Right atrium auricular region (tissue), 2 donors: ENCODE measurements around the gene ITGA1. TPM values are rescaled to one million over a fixed set of nuclear protein-coding genes. Genes with fewer than 3 reads are reported as not detected.
A peak's percentile ranks its signal among the peaks of the same experiment; 100 is the strongest.

Source experiments
- DNase-seq: peaks from one replicate; pipeline ENCODE4 v3.0.0-alpha.2; 2019; ENCODE audit warnings: low spot score
- H3K27ac ChIP-seq, 2 donors: fragments of 200-600 bp; sonication (generic); 1 replicate in 1 of 2; 2 replicates in 1 of 2; pipeline ENCODE4 v1.5.1; 2016 to 2019
- H3K27me3 ChIP-seq, 2 donors: fragments of 200-600 bp; sonication (generic); one replicate each; pipeline versions ENCODE4 v1.5.1 to v1.6.0; 2017 to 2019
- H3K36me3 ChIP-seq: fragments of 200-600 bp; sonication (generic); one replicate; pipeline ENCODE4 v1.5.1; 2016
- H3K4me1 ChIP-seq, 2 donors: fragments of 200-600 bp; sonication (generic); one replicate each; pipeline versions ENCODE4 v1.5.1 to v1.6.0; 2017 to 2019
- H3K4me3 ChIP-seq, 2 donors: fragments of 200-600 bp; sonication (generic); 1 replicate in 1 of 2; 2 replicates in 1 of 2; pipeline ENCODE4 v1.5.1; 2017 to 2019; ENCODE audit warnings: mild to moderate bottlenecking in 1 of 2, moderate library complexity in 1 of 2
- H3K9me3 ChIP-seq, 2 donors: fragments of 200-600 bp; sonication (generic); one replicate each; pipeline ENCODE4 v1.5.1; 2019
- CTCF ChIP-seq, 2 donors: fragments of 200-600 bp; sonication (generic); IDR thresholded peaks; one replicate each; pipeline ENCODE4 v1.5.1; 2019; ENCODE audit warnings: antibody characterized with exemption in 2 of 2
- total RNA-seq, 2 donors: library from RNA; depleted of rRNA; stranded (reverse); fragments of >200 nt; gene quantifications; one replicate each; pipeline ENCODE4 v1.1.0, GENCODE V29; 2016

ITGA1 gene
- total RNA-seq, 2 donors from 2014 or later, result 13.2 to 26.8 TPM

DNA sequence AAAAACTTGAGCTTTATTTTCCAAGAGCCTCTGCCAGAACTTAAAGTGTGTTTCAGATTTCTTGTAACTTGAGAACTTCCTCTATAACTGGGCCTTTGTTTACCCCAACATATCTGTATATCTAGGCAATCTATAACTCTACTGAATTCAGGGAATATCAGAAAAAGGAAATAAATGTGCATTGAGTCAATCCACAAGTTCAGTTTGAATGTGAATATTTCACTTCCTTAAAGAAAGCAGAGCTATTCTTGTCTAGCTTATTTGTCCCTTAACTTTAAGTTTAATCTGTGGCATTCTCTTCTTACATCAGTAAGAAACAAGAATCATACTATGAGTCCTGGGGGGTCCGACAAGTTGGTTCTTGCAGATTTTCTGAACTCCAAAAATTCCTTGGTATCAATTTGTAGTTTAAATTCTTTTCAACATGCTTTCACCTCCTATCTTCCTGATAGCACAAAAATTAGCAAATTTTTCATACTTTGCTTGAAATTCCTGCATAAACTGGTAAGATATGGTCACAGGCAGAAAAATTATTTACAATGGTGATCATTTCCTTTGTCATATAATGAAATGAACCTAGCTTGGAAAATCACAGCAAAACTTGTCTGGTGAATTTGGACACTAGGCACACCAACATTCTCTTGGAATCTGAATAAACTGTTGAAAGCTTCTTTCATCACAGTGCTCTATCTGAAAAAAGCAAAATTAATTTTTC is 19.8 kb upstream of the ITGA1 start:
- no peak for TF ChIP-seq CTCF (IDR thresholded peaks at IDR 0.05)
- no peak overlapping the region for H3K27ac ChIP-seq
- no peaks in the 10 kb centered on the region for H3K27me3 ChIP-seq
- H3K36me3 ChIP-seq, result no peaks in the 10 kb centered on the region
- H3K4me3 ChIP-seq, result no peak overlapping the region
- DNase-seq, result no peak
- no peaks in the 10 kb centered on the region for H3K4me1 ChIP-seq
- H3K9me3 ChIP-seq, result no peaks in the 10 kb centered on the region

DNA sequence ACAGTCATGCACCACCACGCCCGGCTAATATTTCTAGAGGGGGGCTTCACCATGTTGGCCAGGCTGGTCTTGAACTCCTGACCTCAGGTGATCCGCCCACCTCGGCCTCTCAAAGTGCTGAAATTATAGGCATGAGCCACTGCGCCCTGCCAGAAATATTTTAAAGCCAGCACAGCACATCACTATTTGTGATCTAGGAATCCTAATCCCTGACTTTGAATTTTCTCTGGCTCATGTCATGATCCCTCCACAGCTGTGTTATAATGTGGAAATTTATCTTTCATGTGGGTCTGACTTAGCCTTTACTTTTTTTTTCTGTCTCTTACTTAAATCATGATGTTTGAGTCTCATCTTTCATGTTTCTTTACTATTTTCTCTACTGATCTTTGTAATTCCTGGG is 18.7 kb upstream of the ITGA1 start:
- H3K4me3 ChIP-seq, result no peak overlapping the region
- no peaks in the 10 kb centered on the region for H3K4me1 ChIP-seq
- no peak for TF ChIP-seq CTCF (IDR thresholded peaks at IDR 0.05)
- no peaks in the 10 kb centered on the region for H3K36me3 ChIP-seq
- no peaks in the 10 kb centered on the region for H3K9me3 ChIP-seq
- H3K27me3 ChIP-seq, result no peaks in the 10 kb centered on the region
- DNase-seq, result no peak
- no peak overlapping the region for H3K27ac ChIP-seq

DNA sequence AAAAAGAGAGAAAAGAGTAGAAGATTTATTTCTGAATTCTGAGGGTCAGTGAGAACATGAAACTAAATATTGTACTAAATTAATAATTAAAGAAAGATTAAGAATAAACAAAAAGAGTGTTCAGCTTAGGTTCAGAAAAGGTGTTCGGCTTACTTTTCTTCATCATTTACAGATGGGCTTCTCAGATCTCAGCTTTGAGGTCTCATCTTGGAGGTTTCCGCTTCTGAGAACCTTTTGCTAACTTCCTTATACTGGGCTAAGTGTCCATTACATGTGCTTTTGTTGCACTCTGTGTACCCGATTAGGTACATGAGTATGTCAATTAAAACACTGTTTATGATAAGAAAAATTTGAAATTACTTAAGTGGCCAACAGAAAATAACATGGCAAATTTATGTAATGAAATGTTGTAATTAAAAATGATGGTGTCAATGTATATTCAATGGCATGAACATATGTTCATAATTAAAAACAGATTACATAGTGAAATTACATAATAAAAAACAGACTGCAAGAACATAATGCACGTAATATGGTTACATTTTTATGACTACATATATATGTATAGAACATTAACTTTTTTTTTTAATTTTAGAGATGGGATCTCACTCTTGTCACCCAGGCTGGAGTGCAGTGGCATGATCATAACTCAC is 17.3 kb upstream of the ITGA1 start:
- Histone ChIP-seq H3K36me3 (no peaks in the 10 kb centered on the region), H3K9me3 (no peaks in the 10 kb centered on the region), H3K27me3 (no peaks in the 10 kb centered on the region), H3K27ac (no peak overlapping the region), H3K4me1 (no peaks in the 10 kb centered on the region), H3K4me3 (no peak overlapping the region)
- no peak for DNase-seq
- TF ChIP-seq CTCF (IDR thresholded peaks at IDR 0.05), result no peak

GRCh38 chr5:52771343-52772039 is 16.2 kb upstream of the ITGA1 start:
- no peak for DNase-seq
- H3K4me1 ChIP-seq, result no peaks in the 10 kb centered on the region
- no peaks in the 10 kb centered on the region for H3K9me3 ChIP-seq
- H3K4me3 ChIP-seq, result no peak overlapping the region
- no peak overlapping the region for H3K27ac ChIP-seq
- TF ChIP-seq CTCF (IDR thresholded peaks at IDR 0.05), result no peak
- no peaks in the 10 kb centered on the region for H3K27me3 ChIP-seq
- H3K36me3 ChIP-seq, result no peaks in the 10 kb centered on the region

GRCh38 chr5:52772668-52773067 is 15.0 kb upstream of the ITGA1 start:
- no peaks in the 10 kb centered on the region for H3K27me3 ChIP-seq
- no peaks in the 10 kb centered on the region for H3K4me1 ChIP-seq
- TF ChIP-seq CTCF (IDR thresholded peaks at IDR 0.05), result no peak
- H3K36me3 ChIP-seq, result no peaks in the 10 kb centered on the region
- DNase-seq, result no peak
- no peak overlapping the region for H3K4me3 ChIP-seq
- H3K9me3 ChIP-seq, result no peaks in the 10 kb centered on the region
- H3K27ac ChIP-seq, result peak overlapping the region in 1 of 2 donors; percentile 18
